H9 (cell line): ENCODE results near the gene REXO4. TPM values are rescaled to one million over a fixed set of nuclear protein-coding genes. Genes with fewer than 3 reads are reported as not detected.

Source experiments
- DNase-seq: peaks from one replicate; pipeline ENCODE4 v3.0.0-alpha.2; 2017
- H2AFZ ChIP-seq: one replicate; pipeline ENCODE4 v1.6.1; 2013; ENCODE audit warnings: mild to moderate bottlenecking, low read length, control low read depth, moderate library complexity
- H2AK5ac ChIP-seq: 2 replicates; pipeline ENCODE4 v1.6.1; 2013; ENCODE audit warnings: low read length, control low read depth, mixed read lengths; ENCODE audit not compliant: insufficient read length
- H2BK120ac ChIP-seq: one replicate; pipeline ENCODE4 v1.6.1; 2013; ENCODE audit warnings: low read depth, mild to moderate bottlenecking, low read length, control low read depth, inconsistent platforms; ENCODE audit not compliant: poor library complexity, severe bottlenecking
- H2BK12ac ChIP-seq: 2 replicates; pipeline ENCODE4 v1.6.1; 2013; ENCODE audit warnings: low read length, control low read depth, mixed read lengths, low read depth; ENCODE audit not compliant: insufficient read length
- H2BK15ac ChIP-seq: 2 replicates; pipeline ENCODE4 v1.6.1; 2013; ENCODE audit warnings: low read depth, low read length, control low read depth
- H2BK20ac ChIP-seq: one replicate; pipeline ENCODE4 v1.6.1; 2013; ENCODE audit warnings: low read depth, mild to moderate bottlenecking, low read length, control low read depth, inconsistent platforms; ENCODE audit not compliant: poor library complexity, severe bottlenecking
- H2BK5ac ChIP-seq: 2 replicates; pipeline ENCODE4 v1.6.1; 2013; ENCODE audit warnings: low read length, control low read depth, mixed read lengths; ENCODE audit not compliant: insufficient read length
- H3K14ac ChIP-seq: 2 replicates; pipeline ENCODE4 v1.6.1; 2013; ENCODE audit warnings: low read length, control low read depth; ENCODE audit not compliant: insufficient read depth
- H3K18ac ChIP-seq: 2 replicates; pipeline ENCODE4 v1.6.1; 2013; ENCODE audit warnings: low read depth, mild to moderate bottlenecking, mixed read lengths, low read length, control low read depth; ENCODE audit not compliant: insufficient read length
- H3K23ac ChIP-seq: 2 replicates; pipeline ENCODE4 v1.6.1; 2013; ENCODE audit warnings: low read length, control low read depth, mixed read lengths, low read depth; ENCODE audit not compliant: insufficient read length
- H3K23me2 ChIP-seq: 2 replicates; pipeline ENCODE4 v1.6.1; 2013; ENCODE audit warnings: low read depth, mild to moderate bottlenecking, mixed read lengths, low read length, control low read depth; ENCODE audit not compliant: insufficient read length, poor library complexity, severe bottlenecking
- H3K27ac ChIP-seq: 2 replicates; pipeline ENCODE4 v1.5.1; 2013; ENCODE audit warnings: low read length, control low read depth, mixed read lengths, low read depth; ENCODE audit not compliant: insufficient read length
- H3K27me3 ChIP-seq: 2 replicates; pipeline ENCODE4 v1.6.1; 2013; ENCODE audit warnings: low read length, control low read depth, inconsistent platforms; ENCODE audit not compliant: insufficient read depth
- H3K4ac ChIP-seq: 2 replicates; pipeline ENCODE4 v1.6.1; 2013; ENCODE audit warnings: low read depth, mild to moderate bottlenecking, control low read depth, inconsistent platforms, low read length, moderate library complexity
- H3K4me1 ChIP-seq: 2 replicates; pipeline ENCODE4 v1.6.1; 2013; ENCODE audit warnings: low read length, control low read depth, inconsistent platforms; ENCODE audit not compliant: insufficient read depth
- H3K4me2 ChIP-seq: 2 replicates; pipeline ENCODE4 v1.6.1; 2013; ENCODE audit warnings: low read length, control low read depth, mixed read lengths; ENCODE audit not compliant: insufficient read length, insufficient read depth
- H3K56ac ChIP-seq: 2 replicates; pipeline ENCODE4 v1.6.1; 2013; ENCODE audit warnings: low read depth, mild to moderate bottlenecking, mixed read lengths, low read length, control low read depth; ENCODE audit not compliant: insufficient read length
- H3K79me1 ChIP-seq: 2 replicates; pipeline ENCODE4 v1.6.1; 2013; ENCODE audit warnings: low read depth, mild to moderate bottlenecking, moderate library complexity, low read length, control low read depth, inconsistent platforms; ENCODE audit not compliant: insufficient read depth, poor library complexity, severe bottlenecking
- H3K79me2 ChIP-seq: 2 replicates; pipeline ENCODE4 v1.6.1; 2013; ENCODE audit warnings: low read length, control low read depth, inconsistent platforms; ENCODE audit not compliant: insufficient read depth
- H3K9ac ChIP-seq: 2 replicates; pipeline ENCODE4 v1.6.1; 2013; ENCODE audit warnings: low read length, control low read depth, mixed read lengths; ENCODE audit not compliant: insufficient read length; ENCODE audit errors: extremely low read depth
- H3K9me3 ChIP-seq: one replicate; pipeline ENCODE4 v1.6.1; 2013; ENCODE audit warnings: low read depth, low read length, inconsistent platforms; ENCODE audit not compliant: control insufficient read depth
- H3T11ph ChIP-seq: one replicate; pipeline ENCODE4 v1.6.1; 2013; ENCODE audit warnings: mild to moderate bottlenecking, low read length, control low read depth, inconsistent platforms
- H4K20me1 ChIP-seq: one replicate; pipeline ENCODE4 v1.6.1; 2013; ENCODE audit not compliant: control insufficient read depth, insufficient read length, insufficient read depth
- H4K5ac ChIP-seq: 2 replicates; pipeline ENCODE4 v1.6.1; 2013; ENCODE audit warnings: low read depth, mild to moderate bottlenecking, mixed read lengths, low read length, control low read depth; ENCODE audit not compliant: insufficient read length
- H4K8ac ChIP-seq: replicated peaks from 2 replicates; pipeline ENCODE4 v1.6.1; 2013; ENCODE audit warnings: low read length, control low read depth, mixed read lengths, low read depth; ENCODE audit not compliant: insufficient read length
- H4K91ac ChIP-seq: 2 replicates; pipeline ENCODE4 v1.6.1; 2013; ENCODE audit warnings: low read depth, mild to moderate bottlenecking, moderate library complexity, mixed read lengths, low read length, control low read depth; ENCODE audit not compliant: insufficient read length
- H3K27ac Mint-ChIP-seq, 3 experiments: 2 replicates in 2 of 3; 3 replicates in 1 of 3; pipeline ENCODE4 v1.8.0; 2020 to 2021; ENCODE audit warnings: mixed read lengths in 3 of 3, mild to moderate bottlenecking in 1 of 3, moderate library complexity in 1 of 3
- H3K27me3 Mint-ChIP-seq: 2 replicates; pipeline ENCODE4 v1.8.0; 2021; ENCODE audit warnings: low read depth, mild to moderate bottlenecking, moderate library complexity, mixed read lengths
- H3K36me3 Mint-ChIP-seq, 3 experiments: 2 replicates in 2 of 3; 3 replicates in 1 of 3; pipeline ENCODE4 v1.8.0; 2020 to 2021; ENCODE audit warnings: low read depth in 3 of 3, mixed read lengths in 3 of 3; ENCODE audit not compliant: insufficient read depth in 1 of 3
- H3K4me1 Mint-ChIP-seq, 2 experiments: 2 replicates each; pipeline ENCODE4 v1.8.0; 2020; ENCODE audit warnings: mixed read lengths in 2 of 2
- H3K4me3 Mint-ChIP-seq, 2 experiments: 2 replicates in 1 of 2; 3 replicates in 1 of 2; pipeline ENCODE4 v1.8.0; 2020 to 2021; ENCODE audit warnings: mild to moderate bottlenecking in 2 of 2, mixed read lengths in 2 of 2, moderate library complexity in 1 of 2
- H3K9me3 Mint-ChIP-seq, 2 experiments: 2 replicates in 1 of 2; 3 replicates in 1 of 2; pipeline ENCODE4 v1.8.0; 2020; ENCODE audit warnings: mild to moderate bottlenecking in 2 of 2, mixed read lengths in 2 of 2, moderate library complexity in 1 of 2
- WGBS: extraction: QIAGEN DNeasy Blood & Tissue Kit; methylation state at CpG from one replicate; pipeline ENCODE4 v1.1.7; 2013; ENCODE audit warnings: missing lambda C conversion rate, low lambda C conversion rate, mixed read lengths; ENCODE audit not compliant: insufficient read length; ENCODE audit errors: extremely low coverage; 5-methylcytosine and 5-hydroxymethylcytosine counted together
- total RNA-seq: library from RNA; stranded (reverse); gene quantifications from 2 replicates; pipeline ENCODE4 v1.2.1, GENCODE V29; 2021
- TF ChIP-seq, protein P1 (sequence below): fragments of 200-600 bp; sonication (generic); conservative IDR thresholded peaks from 3 replicates; pipeline ENCODE4 v1.8.0; 2021; ENCODE audit warnings: antibody characterized with exemption, mild to moderate bottlenecking

REXO4 gene
- total RNA-seq, 1 experiment from 2014 or later: 35.2 TPM

DNA sequence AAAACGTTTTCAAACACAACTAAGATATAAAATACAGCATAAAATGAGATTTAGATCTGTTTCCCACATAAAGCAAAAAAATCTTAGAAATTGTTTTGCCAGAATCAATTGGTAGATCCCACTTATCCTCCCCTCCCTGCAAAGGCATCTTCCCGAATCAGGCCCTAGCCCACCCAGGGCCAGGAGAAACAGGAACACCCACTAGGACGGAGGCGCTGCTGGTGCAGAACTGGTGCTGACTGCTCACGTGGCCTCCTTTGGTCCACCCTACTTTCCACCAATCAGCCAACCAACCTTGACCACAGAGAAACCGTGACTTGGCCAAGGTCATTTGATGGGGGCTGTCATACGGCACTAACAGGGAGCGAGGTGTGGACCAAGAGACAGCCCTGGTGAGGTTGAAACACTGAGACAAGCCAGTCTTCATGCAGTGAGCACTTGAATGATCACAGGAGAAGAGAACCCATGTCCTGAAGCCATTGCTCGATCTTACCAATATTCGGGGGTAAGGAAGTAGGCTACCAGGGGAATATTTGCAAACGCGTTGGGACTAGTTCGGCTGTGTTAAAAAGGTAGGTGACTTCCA lies 56.2 kb downstream of the REXO4 start:
- no peaks in the 10 kb centered on the region for H3K9me3 Mint-ChIP-seq
- H3K9ac ChIP-seq: no peak overlapping the region
- no peak overlapping the region for H3K4ac ChIP-seq
- peaks cover 8 to 10% of the 10 kb centered on the region in 2 experiments for H3K4me1 Mint-ChIP-seq
- no peak overlapping the region for H3K56ac ChIP-seq
- no peak overlapping the region for H3T11ph ChIP-seq
- peak overlapping the region in 2 of 3 experiments; percentile 60 to 70; a peak in 5 of 7 replicates for H3K27ac Mint-ChIP-seq
- H3K18ac ChIP-seq: no peak overlapping the region
- H4K91ac ChIP-seq: no peak overlapping the region
- no peak overlapping the region for H2AFZ ChIP-seq
- H3K4me1 ChIP-seq: no peaks in the 10 kb centered on the region
- H3K4me2 ChIP-seq: no peak overlapping the region
- WGBS: no CpG with 5 or more reads among the region's 13 CpGs
- H2BK5ac ChIP-seq: no peak overlapping the region
- H2BK15ac ChIP-seq: no peak overlapping the region
- H2BK12ac ChIP-seq: no peak overlapping the region
- no peak overlapping the region for H4K8ac ChIP-seq
- H3K23ac ChIP-seq: no peak overlapping the region
- H3K79me2 ChIP-seq: no peaks in the 10 kb centered on the region; the same call in 1 of the 2 replicates
- TF ChIP-seq, protein P1, sequence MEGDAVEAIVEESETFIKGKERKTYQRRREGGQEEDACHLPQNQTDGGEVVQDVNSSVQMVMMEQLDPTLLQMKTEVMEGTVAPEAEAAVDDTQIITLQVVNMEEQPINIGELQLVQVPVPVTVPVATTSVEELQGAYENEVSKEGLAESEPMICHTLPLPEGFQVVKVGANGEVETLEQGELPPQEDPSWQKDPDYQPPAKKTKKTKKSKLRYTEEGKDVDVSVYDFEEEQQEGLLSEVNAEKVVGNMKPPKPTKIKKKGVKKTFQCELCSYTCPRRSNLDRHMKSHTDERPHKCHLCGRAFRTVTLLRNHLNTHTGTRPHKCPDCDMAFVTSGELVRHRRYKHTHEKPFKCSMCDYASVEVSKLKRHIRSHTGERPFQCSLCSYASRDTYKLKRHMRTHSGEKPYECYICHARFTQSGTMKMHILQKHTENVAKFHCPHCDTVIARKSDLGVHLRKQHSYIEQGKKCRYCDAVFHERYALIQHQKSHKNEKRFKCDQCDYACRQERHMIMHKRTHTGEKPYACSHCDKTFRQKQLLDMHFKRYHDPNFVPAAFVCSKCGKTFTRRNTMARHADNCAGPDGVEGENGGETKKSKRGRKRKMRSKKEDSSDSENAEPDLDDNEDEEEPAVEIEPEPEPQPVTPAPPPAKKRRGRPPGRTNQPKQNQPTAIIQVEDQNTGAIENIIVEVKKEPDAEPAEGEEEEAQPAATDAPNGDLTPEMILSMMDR: no peak
- DNase-seq: no peak
- no peak overlapping the region for H2AK5ac ChIP-seq
- H2BK120ac ChIP-seq: no peak overlapping the region
- H4K20me1 ChIP-seq: no peaks in the 10 kb centered on the region
- peaks cover 3% of the 10 kb centered on the region for H3K79me1 ChIP-seq
- H3K27me3 Mint-ChIP-seq: no peaks in the 10 kb centered on the region; the same call in 1 of the 2 replicates
- H3K27me3 ChIP-seq: no peaks in the 10 kb centered on the region
- H3K27ac ChIP-seq: no peak overlapping the region
- H3K9me3 ChIP-seq: no peaks in the 10 kb centered on the region
- H4K5ac ChIP-seq: no peak overlapping the region
- H3K14ac ChIP-seq: no peak overlapping the region
- H2BK20ac ChIP-seq: no peak overlapping the region
- H3K4me3 Mint-ChIP-seq: no peak overlapping the region
- H3K36me3 Mint-ChIP-seq: peaks cover 27 to 86% (median 81%) of the 10 kb centered on the region in 3 experiments; a peak in 6 of 7 replicates
- H3K23me2 ChIP-seq: peaks cover 10% of the 10 kb centered on the region
